ENCODE measurements around the gene CHRNG. TPM values are rescaled to one million over a fixed set of nuclear protein-coding genes. Genes with fewer than 3 reads are reported as not detected.

Gene CHRNG
- total RNA-seq, 1 donor from 2014 or later, result not detected

GRCh38 chr2:232543928-232544631 is 4.6 kb downstream of the CHRNG start:
- Histone ChIP-seq H3K4me1 (peaks cover 9% of the 10 kb centered on the region), H3K9me3 (replicated peaks) (peaks cover 10% of the 10 kb centered on the region), H3K27me3 (ENCODE audit: low read depth) (peaks cover 14% of the 10 kb centered on the region), H3K4me3 (no peak overlapping the region), H3K36me3 (peaks cover 5% of the 10 kb centered on the region), H3K27ac (replicated peaks) (no peak overlapping the region)
- intact Hi-C loops (cut with micrococcal nuclease), result no loop called here
- no peak for DNase-seq
- TF ChIP-seq CTCF (IDR thresholded peaks at IDR 0.05; ENCODE audit: borderline replicate concordance), result no peak

- H3K27ac ChIP-seq (replicated peaks), result no peak overlapping the region
- no peak overlapping the region for H3K4me3 ChIP-seq
- H3K4me1 ChIP-seq, result peaks cover 14% of the 10 kb centered on the region
- H3K36me3 ChIP-seq, result peaks cover 5% of the 10 kb centered on the region
- H3K9me3 ChIP-seq (replicated peaks), result peaks cover 15% of the 10 kb centered on the region
- intact Hi-C loops (cut with micrococcal nuclease), result no loop called here
- no peak for DNase-seq
- H3K27me3 ChIP-seq (ENCODE audit: low read depth), result peaks cover 8% of the 10 kb centered on the region
- no peak for TF ChIP-seq CTCF (IDR thresholded peaks at IDR 0.05; ENCODE audit: borderline replicate concordance)
These were observed 5.2 kb downstream of the CHRNG start for GRCh38 chr2:232544674-232545073.

DNA sequence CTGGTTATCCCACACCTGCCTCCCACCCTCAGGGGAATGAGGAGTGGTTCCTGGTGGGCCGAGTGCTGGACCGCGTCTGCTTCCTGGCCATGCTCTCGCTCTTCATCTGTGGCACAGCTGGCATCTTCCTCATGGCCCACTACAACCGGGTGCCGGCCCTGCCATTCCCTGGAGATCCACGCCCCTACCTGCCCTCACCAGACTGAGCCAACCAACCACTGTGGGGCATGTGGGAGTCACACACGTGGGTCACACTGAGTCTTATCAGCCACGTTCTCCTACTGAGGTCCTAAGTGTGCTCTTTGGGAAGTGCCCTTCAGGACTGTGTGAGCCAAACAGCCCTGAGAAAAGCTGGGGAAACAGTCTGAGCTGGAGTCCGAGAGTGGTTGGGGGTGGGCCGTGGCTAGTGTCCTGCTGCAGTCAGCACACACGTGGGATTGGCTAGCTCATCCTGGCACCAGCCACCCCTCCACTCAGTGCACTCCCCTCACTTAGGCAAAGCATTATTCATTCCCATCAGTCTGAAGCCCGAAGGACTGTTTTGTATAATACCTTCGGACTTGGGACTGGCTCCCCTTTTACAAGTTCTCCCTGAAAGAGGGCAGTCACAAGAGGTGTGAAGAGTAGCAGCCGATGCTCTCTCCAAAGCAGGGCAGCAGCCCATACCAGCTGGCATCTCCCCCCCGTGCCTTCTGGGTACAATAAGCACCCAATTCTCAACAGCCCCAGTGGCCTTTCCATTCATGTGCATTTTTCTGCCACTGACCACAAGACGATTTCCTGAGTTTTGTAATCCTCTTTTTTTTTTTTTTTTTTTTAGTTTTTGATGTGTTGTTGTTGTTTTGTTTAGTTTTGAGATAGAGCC is 6.3 kb downstream of the CHRNG start:
- DNase-seq, result no peak
- Histone ChIP-seq H3K4me3 (no peak overlapping the region), H3K36me3 (peaks cover 5% of the 10 kb centered on the region), H3K27ac (replicated peaks) (no peak overlapping the region), H3K9me3 (replicated peaks) (peaks cover 15% of the 10 kb centered on the region), H3K4me1 (peaks cover 24% of the 10 kb centered on the region), H3K27me3 (ENCODE audit: low read depth) (no peaks in the 10 kb centered on the region)
- no peak for TF ChIP-seq CTCF (IDR thresholded peaks at IDR 0.05; ENCODE audit: borderline replicate concordance)
- intact Hi-C loops (cut with micrococcal nuclease), result no loop called here

DNA sequence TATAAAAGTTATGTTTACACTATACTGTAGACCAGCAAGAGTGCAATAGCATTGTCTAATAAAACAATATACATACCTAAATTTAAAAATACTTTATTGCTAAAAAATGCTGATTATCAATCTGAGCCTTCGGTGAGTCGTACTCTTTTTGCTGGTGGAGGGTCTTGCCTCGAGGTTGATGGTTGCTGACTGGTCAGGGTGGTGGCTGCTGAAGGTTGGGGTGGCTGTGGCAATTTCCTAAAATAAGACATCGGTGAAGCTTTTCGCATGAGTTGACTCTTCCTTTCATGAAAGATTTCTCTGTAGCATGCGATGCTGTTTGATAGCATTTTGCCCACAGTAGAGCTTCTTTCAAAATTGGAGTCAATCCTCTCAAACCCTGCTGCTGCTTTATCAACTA is 8.5 kb downstream of the CHRNG start:
- peaks cover 13% of the 10 kb centered on the region for H3K36me3 ChIP-seq
- intact Hi-C loops (cut with micrococcal nuclease), result no loop called here
- TF ChIP-seq CTCF (IDR thresholded peaks at IDR 0.05; ENCODE audit: borderline replicate concordance), result no peak
- no peak overlapping the region for H3K27ac ChIP-seq (replicated peaks)
- H3K4me3 ChIP-seq, result no peak overlapping the region
- DNase-seq, result no peak
- peaks cover 46% of the 10 kb centered on the region for H3K4me1 ChIP-seq
- H3K27me3 ChIP-seq (ENCODE audit: low read depth), result no peaks in the 10 kb centered on the region
- peaks cover 15% of the 10 kb centered on the region for H3K9me3 ChIP-seq (replicated peaks)

DNA sequence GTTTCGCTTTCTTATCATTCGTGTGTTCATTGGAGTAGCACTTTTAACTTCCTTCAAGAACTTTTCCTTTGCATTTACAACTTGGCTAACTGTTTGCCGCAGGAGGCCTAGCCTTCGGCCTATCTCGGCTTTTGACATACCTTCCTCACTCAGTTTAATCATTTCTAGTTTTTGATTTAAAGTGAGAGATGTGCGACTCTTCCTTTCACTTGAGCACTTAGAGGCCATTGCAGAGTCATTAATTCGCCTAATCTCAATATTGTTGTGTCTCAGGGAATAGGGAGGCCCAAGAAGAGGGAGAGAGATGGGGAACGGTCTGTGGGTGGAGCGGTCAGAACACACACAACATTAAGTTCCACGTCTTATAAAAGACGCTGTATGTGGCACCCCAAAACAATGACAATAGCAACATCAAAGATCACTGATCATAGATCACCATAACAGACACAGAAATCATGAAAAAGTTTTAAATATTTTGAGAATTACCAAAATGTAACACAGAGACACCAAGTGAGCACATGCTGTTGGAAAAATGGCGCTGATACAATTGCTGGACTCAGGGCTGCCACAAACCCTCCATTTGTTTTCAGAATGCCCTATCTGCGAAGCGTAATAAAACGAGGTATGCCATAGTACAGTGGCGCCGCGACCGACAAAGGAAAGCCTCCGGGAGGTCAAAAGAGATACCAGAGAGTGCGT is 10.3 kb downstream of the CHRNG start:
- intact Hi-C loops (cut with micrococcal nuclease), result no loop called here
- peaks cover 64% of the 10 kb centered on the region for H3K4me1 ChIP-seq
- peak overlapping the region; percentile 95 for H3K27ac ChIP-seq (replicated peaks)
- H3K27me3 ChIP-seq (ENCODE audit: low read depth), result no peaks in the 10 kb centered on the region
- H3K4me3 ChIP-seq, result peak overlapping the region; percentile 81
- no peak for TF ChIP-seq CTCF (IDR thresholded peaks at IDR 0.05; ENCODE audit: borderline replicate concordance)
- H3K36me3 ChIP-seq, result peaks cover 17% of the 10 kb centered on the region
- H3K9me3 ChIP-seq (replicated peaks), result peaks cover 15% of the 10 kb centered on the region
- no peak for DNase-seq
